GM18873 (cell line): ENCODE measurements around the gene RNF31.
"Not testable (repeated sequence)": the region's sequence is repeated elsewhere in the genome, so short reads cannot be mapped to it uniquely, and the experiment has no call there.

Experiments
- ATAC-seq: cut with Tn5 transposase; IDR thresholded peaks from one replicate; pipeline ENCODE4 v1.9.1; 2021; ENCODE audit warnings: mild to moderate bottlenecking, moderate library complexity, moderate number of reproducible peaks; ENCODE audit not compliant: unreplicated experiment, low FRiP score

Gene RNF31

DNA sequence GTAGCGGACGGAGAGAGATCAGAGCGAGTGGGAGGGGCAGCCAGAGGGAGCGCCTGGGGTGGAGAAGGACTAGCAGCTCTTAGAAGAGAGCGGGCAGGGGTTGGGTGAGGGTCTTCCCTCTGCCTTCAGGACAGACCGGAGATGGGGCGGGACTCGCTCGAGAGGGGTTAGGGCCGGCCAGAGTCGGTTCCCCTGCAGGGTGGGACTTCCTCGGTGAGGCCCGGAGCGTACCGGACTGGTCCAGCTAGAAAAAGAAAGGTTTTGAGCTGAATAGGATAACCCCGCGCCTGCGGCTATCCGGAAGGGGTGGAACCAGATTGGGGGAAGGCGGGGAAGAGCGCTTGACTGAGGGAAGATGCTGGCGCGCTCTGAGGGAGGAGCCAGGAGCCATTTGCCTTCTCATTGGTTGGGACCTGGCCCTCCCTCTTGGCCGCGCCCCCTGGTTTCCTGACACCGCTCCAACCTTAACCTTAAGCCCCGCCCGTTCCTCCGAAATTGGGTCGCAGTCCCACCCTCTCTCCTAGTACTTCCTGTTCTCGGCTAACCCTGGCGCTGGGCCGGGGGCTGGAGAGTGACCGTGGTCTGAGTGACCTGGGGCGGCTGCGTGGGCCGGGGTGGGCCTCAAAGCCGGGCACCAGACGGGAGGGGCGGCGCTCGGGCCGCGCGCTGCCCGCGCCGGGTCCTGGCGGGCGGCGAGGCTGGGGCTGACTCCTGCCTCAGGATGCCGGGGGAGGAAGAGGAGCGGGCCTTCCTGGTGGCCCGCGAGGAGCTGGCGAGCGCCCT, at the start of gene RNF31:
TSS of gene RNF31 (plus strand) at position 521 of the 783 bp plus-strand sequence. CDS start at position 722, 201 bp downstream.
- ATAC-seq, result peak; percentile 83

DNA sequence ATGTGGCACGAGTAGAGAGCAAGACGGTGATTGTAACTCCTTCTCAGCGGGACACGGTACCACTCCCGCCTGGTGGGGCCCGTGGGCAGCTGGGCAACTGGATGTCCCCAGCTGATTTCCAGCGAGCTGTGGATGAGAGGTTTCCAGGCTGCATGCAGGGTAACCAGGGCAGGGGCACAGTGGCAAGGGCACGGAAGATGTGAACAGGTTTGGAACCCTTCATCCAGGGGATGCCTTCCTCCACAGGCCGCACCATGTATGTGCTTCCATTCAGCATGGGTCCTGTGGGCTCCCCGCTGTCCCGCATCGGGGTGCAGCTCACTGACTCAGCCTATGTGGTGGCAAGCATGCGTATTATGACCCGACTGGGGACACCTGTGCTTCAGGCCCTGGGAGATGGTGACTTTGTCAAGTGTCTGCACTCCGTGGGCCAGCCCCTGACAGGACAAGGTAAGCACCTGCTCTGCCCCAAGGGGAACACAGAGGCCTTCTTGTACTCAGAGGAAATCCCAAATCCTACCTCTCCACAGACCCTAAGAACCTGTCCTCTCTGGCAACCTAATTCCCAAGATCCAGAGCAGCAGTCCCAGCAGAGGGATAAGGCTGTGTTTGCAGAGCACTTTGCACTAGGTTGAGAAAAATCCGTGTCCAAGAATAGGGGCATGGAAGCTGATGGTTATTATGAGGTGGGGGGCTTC, 48.9 kb upstream of the RNF31 start:
- ATAC-seq, result no peak

DNA sequence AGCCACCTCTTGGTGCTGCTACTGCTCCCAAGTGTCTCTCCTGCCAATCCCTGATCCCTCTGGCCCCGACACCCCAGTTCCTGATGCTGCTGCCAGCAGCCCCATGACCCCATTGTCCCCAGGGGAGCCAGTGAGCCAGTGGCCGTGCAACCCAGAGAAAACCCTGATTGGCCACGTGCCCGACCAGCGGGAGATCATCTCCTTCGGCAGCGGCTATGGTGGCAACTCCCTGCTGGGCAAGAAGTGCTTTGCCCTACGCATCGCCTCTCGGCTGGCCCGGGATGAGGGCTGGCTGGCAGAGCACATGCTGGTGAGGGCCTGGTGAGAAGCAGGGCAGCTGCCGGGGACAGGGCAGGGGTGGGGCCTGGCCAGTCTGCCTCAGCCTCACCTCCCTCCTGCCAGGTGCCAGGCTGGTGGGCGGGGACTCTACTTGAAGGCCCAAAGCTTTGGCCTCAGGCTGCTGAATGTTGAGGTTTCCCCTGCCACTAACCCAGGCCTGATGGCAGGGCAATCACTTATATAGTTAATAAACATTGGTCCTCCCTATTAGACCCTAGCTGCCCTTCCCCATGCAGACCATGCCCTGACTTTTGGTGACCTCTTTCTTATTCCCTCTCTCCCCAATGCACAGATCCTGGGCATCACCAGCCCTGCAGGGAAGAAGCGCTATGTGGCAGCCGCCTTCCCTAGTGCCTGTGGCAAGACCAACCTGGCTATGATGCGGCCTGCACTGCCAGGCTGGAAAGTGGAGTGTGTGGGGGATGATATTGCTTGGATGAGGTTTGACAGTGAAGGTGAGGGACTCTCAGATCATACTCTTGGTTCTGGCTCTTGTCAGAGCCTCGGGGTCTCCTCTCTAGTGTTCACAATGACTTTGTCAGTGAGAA, 48.1 kb upstream of the RNF31 start:
- ATAC-seq, result no peak

DNA sequence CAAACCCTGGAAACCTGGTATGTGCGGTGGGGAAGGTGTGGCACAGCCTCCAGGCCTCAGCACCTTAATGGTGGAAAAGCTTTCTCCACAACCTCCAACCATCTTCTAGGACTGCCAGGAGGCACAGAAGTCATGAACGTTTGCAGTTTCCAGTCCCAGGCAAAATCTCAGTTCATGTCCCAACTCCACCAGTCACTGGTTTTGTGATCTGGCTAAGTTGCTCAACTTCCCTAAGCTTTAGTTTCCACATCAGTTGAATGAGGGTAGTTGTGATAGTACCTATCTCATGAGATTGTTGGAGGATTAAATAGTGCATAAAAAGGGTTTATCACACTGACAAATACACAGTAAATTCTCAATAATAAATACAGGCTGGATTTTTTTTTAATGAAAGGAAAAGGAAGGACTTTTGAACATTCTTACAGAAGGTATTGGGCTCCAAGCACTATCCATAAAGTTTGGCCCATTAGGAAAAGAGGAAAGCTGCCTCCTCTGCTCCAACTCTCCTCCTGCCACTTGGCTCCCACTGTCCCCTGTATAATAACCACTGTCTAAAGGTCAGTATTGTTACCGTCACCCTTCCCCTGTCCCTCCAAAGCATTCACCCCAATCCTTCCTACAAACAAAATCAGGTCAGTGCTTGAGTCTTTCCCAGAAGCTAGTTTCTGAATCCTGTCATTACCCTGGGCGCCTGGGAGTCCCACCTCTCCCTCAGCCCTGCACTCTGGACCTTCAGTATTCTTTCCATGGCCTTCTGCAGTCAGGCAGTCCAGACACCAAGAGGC, 46.9 kb upstream of the RNF31 start:
- ATAC-seq, result no peak

DNA sequence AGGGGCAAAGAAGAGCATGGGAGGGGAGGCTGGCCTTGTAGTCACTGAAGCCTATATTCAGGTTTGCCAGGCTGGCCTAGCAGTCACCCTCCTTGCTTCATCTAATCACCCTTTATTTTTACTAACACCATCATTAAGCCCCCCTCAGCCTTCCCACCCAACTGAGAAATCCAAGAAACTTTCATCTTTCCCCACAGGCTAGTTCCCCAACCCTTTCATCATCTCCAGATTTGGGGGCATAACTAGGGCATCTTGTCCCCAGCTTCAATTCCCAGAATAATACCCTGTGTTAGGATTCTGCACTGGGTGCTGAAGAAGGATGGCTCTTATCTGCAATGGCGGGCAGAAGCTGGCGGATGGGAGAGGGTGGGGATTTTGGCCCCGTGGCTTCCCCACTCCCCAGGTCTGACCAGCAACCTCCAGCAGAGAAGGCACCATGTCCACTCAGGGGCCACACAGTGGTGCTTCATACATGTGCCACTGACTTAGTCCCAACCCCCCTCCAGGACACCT, 46.3 kb upstream of the RNF31 start:
- no peak for ATAC-seq

DNA sequence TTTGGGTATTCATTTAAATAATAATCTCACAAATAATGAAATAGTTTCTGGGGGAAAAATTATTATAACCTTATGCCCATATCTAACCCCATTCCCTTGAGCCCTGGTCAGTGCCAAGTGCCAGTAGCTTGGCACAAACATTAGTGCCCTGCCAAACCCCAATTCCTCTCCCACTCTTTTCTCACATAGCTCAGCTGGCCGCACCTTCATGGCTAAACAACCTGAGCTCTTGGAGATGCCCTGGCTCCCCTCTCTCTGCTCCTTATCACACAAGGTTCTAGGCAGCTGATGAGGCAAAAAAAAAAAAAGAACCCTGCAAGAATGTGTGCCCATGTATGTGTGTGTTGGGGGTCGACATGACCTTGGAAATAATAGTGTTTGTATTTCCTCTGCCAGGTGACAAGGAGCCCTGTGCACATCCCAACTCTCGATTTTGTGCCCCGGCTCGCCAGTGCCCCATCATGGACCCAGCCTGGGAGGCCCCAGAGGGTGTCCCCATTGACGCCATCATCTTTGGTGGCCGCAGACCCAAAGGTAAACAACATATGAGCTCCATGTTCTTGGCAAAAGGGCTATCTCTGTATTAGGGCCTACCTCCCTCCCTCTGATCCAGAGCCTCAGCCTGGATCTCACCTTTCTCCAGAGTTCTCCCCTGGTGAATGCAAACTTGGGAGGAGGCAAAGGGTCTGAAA, 44.8 kb upstream of the RNF31 start:
- no peak for ATAC-seq

DNA sequence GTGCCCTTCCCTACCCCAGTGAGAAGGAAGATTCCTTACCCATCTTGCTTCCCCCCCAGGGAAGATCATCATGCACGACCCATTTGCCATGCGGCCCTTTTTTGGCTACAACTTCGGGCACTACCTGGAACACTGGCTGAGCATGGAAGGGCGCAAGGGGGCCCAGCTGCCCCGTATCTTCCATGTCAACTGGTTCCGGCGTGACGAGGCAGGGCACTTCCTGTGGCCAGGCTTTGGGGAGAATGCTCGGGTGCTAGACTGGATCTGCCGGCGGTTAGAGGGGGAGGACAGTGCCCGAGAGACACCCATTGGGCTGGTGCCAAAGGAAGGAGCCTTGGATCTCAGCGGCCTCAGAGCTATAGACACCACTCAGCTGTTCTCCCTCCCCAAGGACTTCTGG, 43.8 kb upstream of the RNF31 start:
- no peak for ATAC-seq

DNA sequence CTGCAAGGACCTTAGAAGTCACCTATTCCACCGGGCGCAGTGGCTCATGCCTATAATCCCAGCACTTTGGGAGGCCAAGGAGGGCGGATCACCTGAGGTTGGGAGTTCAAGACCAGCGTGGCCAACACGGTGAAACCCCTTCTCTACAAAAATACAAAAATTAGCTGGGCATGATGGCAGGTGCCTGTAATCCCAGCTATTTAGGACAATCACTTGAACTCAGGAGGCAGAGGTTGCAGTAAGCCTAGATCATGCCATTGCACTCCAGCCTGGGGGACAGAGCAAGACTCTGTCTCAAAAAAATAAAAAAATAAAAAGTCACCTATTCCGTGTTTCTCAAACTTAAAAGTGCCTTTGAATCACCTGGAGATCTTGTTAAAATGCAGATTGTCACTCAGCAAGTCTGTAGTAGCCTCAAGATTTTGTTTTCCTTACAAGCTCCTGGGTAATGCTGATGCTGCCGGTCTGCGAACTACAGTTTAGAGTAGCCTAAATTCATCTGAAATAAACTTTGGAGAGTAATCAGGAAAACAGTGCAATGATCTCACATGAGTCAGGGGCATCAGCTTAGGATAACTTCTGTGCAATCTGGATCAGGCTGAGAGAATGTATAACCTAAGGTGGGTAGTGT, 41.6 kb upstream of the RNF31 start:
- ATAC-seq, result not testable (repeated sequence)

DNA sequence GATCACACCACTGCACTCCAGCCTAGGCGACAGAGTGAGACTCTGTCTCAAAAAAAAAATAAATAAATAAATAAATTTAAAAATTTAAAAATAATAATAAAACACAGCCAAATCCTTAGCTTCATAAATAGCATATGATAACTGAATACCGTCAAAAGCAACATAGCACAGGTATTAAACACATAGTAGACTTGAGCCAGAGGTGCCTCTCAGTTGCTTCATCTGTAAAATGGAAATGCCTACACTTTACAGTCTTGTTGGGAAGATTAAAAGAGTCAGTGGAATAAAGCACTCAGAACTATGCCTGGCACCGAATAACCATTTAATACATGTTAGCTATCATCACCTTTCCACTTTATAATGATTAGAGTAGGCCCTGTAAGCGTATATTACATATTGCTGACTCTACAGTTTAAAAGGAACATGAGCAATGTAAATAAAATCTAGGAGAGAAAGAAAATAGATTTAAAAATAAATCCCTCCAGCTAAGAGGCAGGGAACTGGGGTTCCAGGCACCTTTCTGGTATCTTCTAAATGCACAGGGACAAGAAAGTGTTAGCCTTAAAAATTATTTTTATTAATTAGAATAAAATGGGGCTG, 40.5 kb upstream of the RNF31 start:
- no peak for ATAC-seq

DNA sequence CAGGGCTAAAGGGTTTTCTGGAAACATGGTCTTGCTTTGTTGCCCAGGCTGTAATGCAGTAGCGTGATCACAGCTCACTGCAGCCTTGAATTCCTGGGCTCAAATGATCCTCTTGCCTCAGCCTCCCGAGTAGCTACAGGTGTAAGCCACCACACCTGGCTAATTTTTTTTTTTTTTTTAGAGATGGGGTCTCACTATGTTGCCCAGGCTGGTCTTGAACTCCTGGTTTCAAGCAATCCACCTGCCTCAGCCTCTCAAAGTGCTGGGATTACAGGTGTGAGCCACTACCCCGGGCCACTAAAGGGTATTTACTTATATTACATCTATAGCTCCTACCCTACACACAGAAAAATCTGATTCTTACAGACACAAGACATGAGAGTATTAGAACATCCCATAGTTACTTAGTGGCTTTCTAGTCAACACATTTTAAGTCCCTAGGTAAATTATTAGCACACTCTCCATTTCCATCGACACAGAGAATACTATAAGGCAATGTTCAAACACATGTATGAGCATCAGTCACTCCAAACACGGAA, 38.9 kb upstream of the RNF31 start:
- ATAC-seq, result no peak

DNA sequence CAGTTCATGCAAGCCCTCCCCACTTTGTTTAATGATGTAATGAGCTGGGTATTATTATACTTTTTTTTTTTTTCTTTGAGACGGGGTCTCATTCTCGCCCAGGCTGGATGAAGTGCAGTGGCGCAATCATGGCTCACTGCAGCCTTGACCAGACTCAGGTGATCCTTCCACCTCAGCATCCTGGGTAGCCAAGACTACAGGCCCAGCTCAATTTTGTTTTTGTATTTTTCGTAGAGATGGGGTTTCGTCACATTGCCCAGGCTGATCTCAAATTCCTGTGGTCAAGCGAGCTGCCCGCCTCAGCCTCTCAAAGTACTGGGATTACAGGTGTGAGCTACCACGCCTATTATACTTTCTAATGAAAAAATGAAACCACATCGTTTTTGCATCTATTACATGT, 37.2 kb upstream of the RNF31 start:
- no peak for ATAC-seq

DNA sequence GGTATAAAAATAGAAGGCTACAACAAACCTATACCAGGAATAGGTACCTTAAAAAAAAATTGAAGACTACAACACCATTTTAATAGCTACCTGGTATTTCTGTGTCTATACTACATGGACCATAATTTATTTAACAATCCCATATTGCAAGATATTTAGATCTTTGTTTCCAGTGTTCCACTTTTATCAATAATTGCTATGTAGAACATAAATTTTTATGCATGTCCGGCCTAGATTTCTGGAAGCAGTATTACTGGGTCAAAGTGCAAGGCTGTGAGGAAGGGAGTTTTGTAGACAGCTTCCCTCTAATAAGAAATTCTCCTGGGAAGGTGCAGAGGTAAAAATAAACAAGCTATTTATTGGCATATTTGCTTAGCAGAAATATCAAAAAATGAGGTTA, 36.8 kb upstream of the RNF31 start:
- no peak for ATAC-seq

DNA sequence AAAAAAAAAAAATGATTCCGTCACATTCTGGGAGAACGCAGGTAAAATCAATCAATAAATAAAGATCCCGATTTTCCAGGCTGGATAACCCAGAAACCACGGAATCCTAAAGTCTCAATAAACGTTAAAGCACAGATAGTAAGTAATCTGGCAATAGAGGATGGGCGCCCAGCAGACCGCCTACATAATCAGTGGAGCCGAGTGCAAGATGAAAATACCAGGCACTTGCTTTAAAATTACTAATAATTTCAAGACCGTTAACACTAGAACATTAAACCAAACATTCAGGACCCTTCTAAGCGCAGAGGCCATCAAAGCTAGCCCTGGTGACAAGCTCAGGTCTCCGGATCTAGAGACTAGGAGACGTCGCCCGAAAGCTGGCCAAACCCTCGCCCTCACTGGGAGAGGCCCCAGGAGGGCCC, 33.9 kb upstream of the RNF31 start:
- no peak for ATAC-seq

DNA sequence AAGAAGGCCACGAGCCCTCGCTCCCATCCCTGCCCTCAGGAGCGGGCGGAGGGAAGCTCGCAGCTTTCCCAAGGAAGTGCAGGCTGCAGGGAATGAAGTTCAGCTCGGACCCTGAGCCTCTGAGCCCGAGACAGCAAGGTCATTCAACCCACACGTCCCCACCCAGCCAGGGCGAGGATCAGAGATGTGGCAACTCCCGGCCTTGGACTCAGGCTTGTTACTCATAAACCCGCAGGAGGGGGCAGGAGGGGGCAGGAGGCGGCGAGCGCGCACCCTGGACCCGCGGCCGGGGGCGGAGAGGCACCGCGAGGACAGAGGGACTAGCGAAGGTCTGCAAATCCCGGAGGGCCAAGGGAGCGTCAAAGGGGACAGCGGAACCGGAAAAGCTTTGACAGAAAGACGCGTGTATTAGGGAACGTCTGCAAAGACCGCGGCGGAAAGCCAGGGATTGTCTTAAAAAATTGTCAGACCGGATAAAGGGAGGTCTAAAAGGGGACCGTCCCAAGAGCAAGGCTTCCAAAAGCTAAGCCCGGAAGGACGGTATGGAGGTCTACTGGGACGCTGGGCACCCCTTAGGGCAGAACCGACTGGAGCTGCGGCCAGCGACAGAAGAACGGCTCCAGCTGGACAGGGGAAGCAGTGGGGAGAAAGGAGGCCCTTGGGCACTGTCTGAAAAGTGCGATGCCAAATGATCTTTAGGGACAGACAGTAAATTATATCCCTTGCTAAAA, 33.3 kb upstream of the RNF31 start:
- peak; percentile 0 for ATAC-seq

DNA sequence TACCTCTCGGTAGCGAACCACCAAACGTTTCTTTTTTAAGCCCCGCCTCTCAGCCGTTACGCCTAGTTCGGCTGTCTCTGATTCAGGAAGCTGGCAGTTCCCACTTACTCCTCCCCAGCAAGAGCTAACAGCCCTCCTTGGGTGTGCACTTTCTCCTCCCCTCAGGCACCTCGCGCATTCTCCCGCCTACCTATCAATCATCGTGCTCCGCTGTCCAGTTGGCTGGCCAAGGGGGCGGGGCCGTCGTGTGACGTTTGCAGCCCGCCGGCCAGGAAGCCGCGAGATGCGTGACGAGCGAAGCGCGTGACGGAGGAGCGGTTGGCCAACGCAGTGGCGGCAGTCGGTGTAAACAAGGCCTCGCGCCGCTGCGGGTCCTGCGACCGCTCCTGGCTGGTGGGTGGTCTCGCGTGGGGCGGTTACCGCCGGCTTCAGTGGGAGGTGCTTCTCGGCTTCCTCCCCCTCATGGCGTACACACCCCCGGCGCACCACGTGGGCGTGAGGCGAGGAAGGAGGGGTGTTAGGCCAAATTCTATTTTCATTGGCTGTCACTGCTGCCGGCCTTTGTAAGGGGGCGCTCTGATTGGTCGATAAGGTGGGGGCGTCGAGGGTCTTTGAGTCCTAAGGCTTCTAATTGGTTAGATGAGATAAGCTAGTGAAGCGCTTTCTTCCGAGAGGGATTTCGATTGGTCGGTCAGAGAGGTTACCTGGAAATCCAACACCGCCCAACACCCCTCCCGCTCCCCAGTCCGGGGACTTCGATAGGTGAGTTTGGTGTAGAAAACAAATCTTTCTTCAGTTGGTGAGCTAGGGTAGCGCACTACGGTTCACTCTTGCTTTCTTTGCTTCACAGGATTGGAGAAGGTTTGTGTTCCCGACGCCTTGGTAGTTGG, 32.5 kb upstream of the RNF31 start, which contains the start of the genes DCAF11 and NRL:
TSS of gene DCAF11 (plus strand) at position 246 of the 890 bp plus-strand sequence. CDS start 818 bp downstream, outside the sequence.
TSS of gene NRL (minus strand) at position 418 of the 890 bp plus-strand sequence. CDS start 32,101 bp downstream, outside the sequence.
- peak; percentile 85 for ATAC-seq

DNA sequence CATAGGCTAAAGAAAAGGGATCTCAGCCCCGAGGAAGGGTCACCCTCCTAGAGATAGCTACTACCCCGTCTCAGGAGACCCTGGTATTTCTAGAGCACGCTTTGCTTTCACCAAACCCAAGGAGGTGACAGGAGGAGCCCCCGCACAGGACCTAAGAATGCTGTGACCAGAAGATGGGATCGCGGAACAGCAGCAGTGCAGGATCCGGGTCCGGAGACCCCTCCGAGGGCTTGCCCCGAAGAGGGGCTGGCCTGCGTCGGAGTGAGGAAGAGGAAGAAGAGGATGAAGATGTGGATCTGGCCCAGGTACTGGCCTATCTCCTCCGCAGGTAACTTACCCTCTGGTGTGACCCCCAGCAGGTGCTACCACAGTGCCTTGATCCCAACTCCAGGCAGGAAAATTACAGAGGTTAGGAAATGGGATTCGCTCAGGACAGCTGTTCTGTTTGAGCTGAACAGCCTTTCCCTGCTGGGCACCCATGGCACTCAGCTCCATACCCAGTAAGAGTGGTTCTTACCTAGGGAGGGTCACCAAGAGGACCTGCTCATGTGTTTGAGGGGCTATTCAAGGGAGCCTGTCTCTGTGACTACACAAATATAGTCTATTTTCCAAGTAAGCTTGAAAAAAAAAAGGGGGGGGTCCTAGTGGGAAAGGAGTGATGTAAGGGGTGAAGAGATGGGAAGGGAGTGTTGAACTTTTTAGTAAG, 31.7 kb upstream of the RNF31 start:
- ATAC-seq, result no peak
